Adipose tissue (tissue), 3 donors: ENCODE results near the gene NAALADL2. TPM values are rescaled to one million over a fixed set of nuclear protein-coding genes. Genes with fewer than 3 reads are reported as not detected.
"Not testable (repeated sequence)": the region's sequence is repeated elsewhere in the genome, so short reads cannot be mapped to it uniquely, and the experiment has no call there.

ENCODE experiments used
- H3K27ac ChIP-seq: one replicate; pipeline ENCODE4 v1.5.1; 2013; ENCODE audit warnings: low read depth, low read length
- WGBS, 3 donors: extraction: QIAGEN DNeasy Blood & Tissue Kit; methylation state at CpG; one replicate each; pipeline ENCODE4 v1.1.7; 2013; 5-methylcytosine and 5-hydroxymethylcytosine counted together
- polyA plus RNA-seq, 3 donors: library from polyadenylated mRNA; stranded (reverse); fragments of 200-250 nt; gene quantifications; one replicate each; pipeline ENCODE4 v1.2.3, GENCODE V29; 2013
- donor health status: healthy with polysubstance abuse.
- donor health status: Bipolar disorder and iron deficiency.
- donor health status: healthy.

Gene NAALADL2
- polyA plus RNA-seq, 3 donors, result 0.67 to 2.1 (median 0.91) TPM

GRCh38 chr3:175346573-175347356 is 487.6 kb downstream of the NAALADL2 start:
- H3K27ac ChIP-seq, result no peak overlapping the region
- 62 to 71% (median 66%) methylated on average over 8 of the region's 8 CpGs for WGBS, 3 donors

- WGBS, 3 donors, result 85 to 91% (median 86%) methylated on average over 2 of the region's 2 CpGs
- H3K27ac ChIP-seq, result no peak overlapping the region
Observed at GRCh38 chr3:175349168-175349567, 490.0 kb downstream of the NAALADL2 start.

- 88 to 95% (median 89%) methylated on average over 3 of the region's 3 CpGs for WGBS, 3 donors
- H3K27ac ChIP-seq, result no peak overlapping the region
Observed at GRCh38 chr3:175355801-175356335, 496.7 kb downstream of the NAALADL2 start.

GRCh38 chr3:175356899-175357324 is 497.8 kb downstream of the NAALADL2 start:
- WGBS, 3 donors, result 57 to 63% (median 60%) methylated on average over 3 of the region's 3 CpGs
- H3K27ac ChIP-seq, result no peak overlapping the region

GRCh38 chr3:175357758-175358157 is 498.6 kb downstream of the NAALADL2 start:
- H3K27ac ChIP-seq, result no peak overlapping the region
- 85 to 90% (median 86%) methylated on average over 1 of the region's 1 CpG for WGBS, 3 donors

GRCh38 chr3:175358935-175359334 is 499.8 kb downstream of the NAALADL2 start:
- no peak overlapping the region for H3K27ac ChIP-seq

- not testable (repeated sequence) for H3K27ac ChIP-seq
- WGBS, 3 donors, result 37 to 58% (median 52%) methylated on average over 3 of the region's 3 CpGs
Observed at GRCh38 chr3:175370426-175370825, 511.3 kb downstream of the NAALADL2 start.

- 96 to 98% (median 98%) methylated on average over 18 of the region's 18 CpGs for WGBS, 3 donors
- H3K27ac ChIP-seq, result not testable (repeated sequence)
Observed at GRCh38 chr3:175371187-175371586, 512.1 kb downstream of the NAALADL2 start.

- no peak overlapping the region for H3K27ac ChIP-seq
- WGBS, 3 donors, result 93 to 100% (median 96%) methylated on average over 1 of the region's 1 CpG
Observed at GRCh38 chr3:175374705-175375104, 515.6 kb downstream of the NAALADL2 start.

- 30 to 90% (median 86%) methylated on average over 2 of the region's 2 CpGs for WGBS, 3 donors
- H3K27ac ChIP-seq, result no peak overlapping the region
Observed at GRCh38 chr3:175378348-175378747, 519.2 kb downstream of the NAALADL2 start.

GRCh38 chr3:175381685-175382084 is 522.6 kb downstream of the NAALADL2 start:
- H3K27ac ChIP-seq, result no peak overlapping the region
- WGBS, 3 donors, result 88 to 94% (median 89%) methylated on average over 4 of the region's 4 CpGs

- 61 to 74% (median 61%) methylated on average over 1 of the region's 1 CpG for WGBS, 3 donors
- H3K27ac ChIP-seq, result no peak overlapping the region
Observed at GRCh38 chr3:175383371-175383770, 524.2 kb downstream of the NAALADL2 start.

GRCh38 chr3:175383813-175384212 is 524.7 kb downstream of the NAALADL2 start:
- 67 to 81% (median 71%) methylated on average over 3 of the region's 3 CpGs for WGBS, 3 donors
- no peak overlapping the region for H3K27ac ChIP-seq

GRCh38 chr3:175384569-175384968 is 525.4 kb downstream of the NAALADL2 start:
- H3K27ac ChIP-seq, result no peak overlapping the region

GRCh38 chr3:175386630-175387029 is 527.5 kb downstream of the NAALADL2 start:
- H3K27ac ChIP-seq, result no peak overlapping the region
- 80 to 87% (median 83%) methylated on average over 3 of the region's 3 CpGs for WGBS, 3 donors

GRCh38 chr3:175389560-175389959 is 530.4 kb downstream of the NAALADL2 start:
- 72 to 94% (median 93%) methylated on average over 1 of the region's 1 CpG for WGBS, 3 donors

GRCh38 chr3:175391601-175392000 is 532.5 kb downstream of the NAALADL2 start:
- WGBS, 3 donors, result 96 to 100% (median 98%) methylated on average over 1 of the region's 1 CpG
- H3K27ac ChIP-seq, result no peak overlapping the region

More at GRCh38 chr3:175389560-175389959, 530.4 kb downstream of the NAALADL2 start:
- no peak overlapping the region for H3K27ac ChIP-seq

GRCh38 chr3:175392653-175393052 is 533.5 kb downstream of the NAALADL2 start:
- no peak overlapping the region for H3K27ac ChIP-seq
- WGBS, 3 donors, result 68 to 85% (median 68%) methylated on average over 4 of the region's 4 CpGs

- H3K27ac ChIP-seq, result no peak overlapping the region
- WGBS, 3 donors, result 71 to 81% (median 77%) methylated on average over 3 of the region's 3 CpGs
Observed at GRCh38 chr3:175397372-175397771, 538.2 kb downstream of the NAALADL2 start.

- no peak overlapping the region for H3K27ac ChIP-seq
- 63 to 74% (median 74%) methylated on average over 4 of the region's 4 CpGs for WGBS, 3 donors
Observed at GRCh38 chr3:175398676-175399075, 539.5 kb downstream of the NAALADL2 start.
